22Rv1 (cell line): ENCODE data around the gene SOX2.

ENCODE experiments used
- H3K27ac ChIP-seq: fragments of 450-650 bp; 2 replicates; pipeline ENCODE4 v1.5.1; 2017
- ZFX ChIP-seq: fragments of 450-650 bp; IDR thresholded peaks from 2 replicates; pipeline ENCODE4 v1.6.1; 2017; ENCODE audit warnings: antibody characterized with exemption, borderline replicate concordance
- TF ChIP-seq, protein P1 (sequence below): fragments of 450-650 bp; IDR thresholded peaks from 2 replicates; pipeline ENCODE4 v1.5.1; 2017; ENCODE audit warnings: mild to moderate bottlenecking

The SOX2 gene

DNA sequence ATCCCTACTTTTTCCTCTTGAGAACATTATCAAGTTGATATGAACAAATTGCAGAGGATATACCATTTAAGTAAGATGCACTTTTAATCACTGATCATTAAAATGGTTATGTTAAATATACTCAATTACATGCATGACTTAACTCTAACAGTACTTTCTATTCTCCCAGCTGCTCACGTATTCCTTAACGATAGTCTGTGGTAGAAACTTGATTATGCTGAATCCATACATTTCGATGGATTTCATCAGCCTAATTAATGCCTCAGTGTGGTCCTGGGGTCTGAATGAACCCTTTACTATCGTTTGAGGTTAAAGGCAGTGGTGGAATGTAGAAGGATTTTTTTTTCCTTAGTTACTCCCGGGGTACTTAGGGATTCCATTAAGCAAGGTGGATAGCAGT is 18.6 kb downstream of the SOX2 start:
- TF ChIP-seq ZFX: no peak
- TF ChIP-seq, protein P1, sequence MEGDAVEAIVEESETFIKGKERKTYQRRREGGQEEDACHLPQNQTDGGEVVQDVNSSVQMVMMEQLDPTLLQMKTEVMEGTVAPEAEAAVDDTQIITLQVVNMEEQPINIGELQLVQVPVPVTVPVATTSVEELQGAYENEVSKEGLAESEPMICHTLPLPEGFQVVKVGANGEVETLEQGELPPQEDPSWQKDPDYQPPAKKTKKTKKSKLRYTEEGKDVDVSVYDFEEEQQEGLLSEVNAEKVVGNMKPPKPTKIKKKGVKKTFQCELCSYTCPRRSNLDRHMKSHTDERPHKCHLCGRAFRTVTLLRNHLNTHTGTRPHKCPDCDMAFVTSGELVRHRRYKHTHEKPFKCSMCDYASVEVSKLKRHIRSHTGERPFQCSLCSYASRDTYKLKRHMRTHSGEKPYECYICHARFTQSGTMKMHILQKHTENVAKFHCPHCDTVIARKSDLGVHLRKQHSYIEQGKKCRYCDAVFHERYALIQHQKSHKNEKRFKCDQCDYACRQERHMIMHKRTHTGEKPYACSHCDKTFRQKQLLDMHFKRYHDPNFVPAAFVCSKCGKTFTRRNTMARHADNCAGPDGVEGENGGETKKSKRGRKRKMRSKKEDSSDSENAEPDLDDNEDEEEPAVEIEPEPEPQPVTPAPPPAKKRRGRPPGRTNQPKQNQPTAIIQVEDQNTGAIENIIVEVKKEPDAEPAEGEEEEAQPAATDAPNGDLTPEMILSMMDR: no peak
- no peak overlapping the region for H3K27ac ChIP-seq

DNA sequence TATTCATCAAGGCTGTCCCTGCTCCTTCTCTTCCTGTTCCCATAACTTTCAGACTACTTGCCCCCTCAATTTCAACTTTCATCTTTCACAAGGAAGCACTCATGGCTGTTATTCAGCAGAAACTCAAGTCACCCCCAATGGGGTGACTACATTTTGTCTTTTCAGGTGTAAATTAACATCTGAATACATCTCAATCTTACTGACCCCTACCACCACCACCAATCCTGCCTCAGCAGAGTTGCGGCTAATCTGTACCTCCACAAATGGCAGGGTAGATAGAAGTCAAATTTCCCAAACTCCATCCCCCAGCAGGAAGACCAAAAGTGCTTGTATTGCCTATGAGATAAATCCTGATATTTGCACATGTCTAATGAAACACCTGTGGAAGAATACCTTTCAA is 19.2 kb downstream of the SOX2 start:
- H3K27ac ChIP-seq: no peak overlapping the region
- TF ChIP-seq, protein P1: no peak
- no peak for TF ChIP-seq ZFX

DNA sequence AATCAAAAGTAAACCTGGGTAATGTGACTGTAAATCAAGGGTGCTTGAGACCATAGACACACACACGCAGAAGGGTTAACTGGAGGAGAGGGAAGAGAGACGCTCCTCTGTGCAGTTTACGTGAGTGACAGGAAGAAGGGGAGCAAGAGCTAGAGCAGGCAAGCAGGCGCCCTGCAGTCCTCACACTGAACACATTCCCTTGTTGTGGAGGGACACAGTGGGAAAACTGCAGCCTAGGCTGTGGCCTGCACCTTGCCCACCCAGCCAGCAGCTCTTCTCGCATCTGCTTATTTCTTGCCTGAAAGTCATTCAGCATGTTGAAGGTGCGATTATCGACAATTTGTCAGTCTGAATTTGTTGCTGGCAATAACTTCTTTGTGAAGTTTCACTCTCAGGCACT is 24.2 kb downstream of the SOX2 start:
- no peak overlapping the region for H3K27ac ChIP-seq
- TF ChIP-seq, protein P1: no peak
- no peak for TF ChIP-seq ZFX

DNA sequence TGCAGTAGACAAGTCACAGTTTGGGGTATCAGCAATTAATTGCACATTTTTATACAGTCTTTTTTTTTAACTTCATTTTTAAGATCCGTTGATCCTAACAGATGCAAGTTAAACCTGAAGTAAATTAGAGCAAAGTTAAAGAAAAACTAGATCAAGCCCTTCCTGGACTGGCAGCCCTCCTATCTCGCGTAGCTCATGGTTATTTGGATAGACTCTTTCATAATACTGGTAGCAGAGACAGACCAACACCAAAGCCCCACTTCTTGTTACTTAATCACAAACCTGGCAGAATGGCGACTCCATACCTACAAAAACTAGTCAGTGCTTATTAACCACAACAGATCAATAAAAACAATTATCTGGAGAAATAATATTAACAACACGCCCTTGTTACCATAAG is 26.8 kb downstream of the SOX2 start:
- H3K27ac ChIP-seq: no peak overlapping the region
- TF ChIP-seq, protein P1: no peak
- TF ChIP-seq ZFX: no peak

DNA sequence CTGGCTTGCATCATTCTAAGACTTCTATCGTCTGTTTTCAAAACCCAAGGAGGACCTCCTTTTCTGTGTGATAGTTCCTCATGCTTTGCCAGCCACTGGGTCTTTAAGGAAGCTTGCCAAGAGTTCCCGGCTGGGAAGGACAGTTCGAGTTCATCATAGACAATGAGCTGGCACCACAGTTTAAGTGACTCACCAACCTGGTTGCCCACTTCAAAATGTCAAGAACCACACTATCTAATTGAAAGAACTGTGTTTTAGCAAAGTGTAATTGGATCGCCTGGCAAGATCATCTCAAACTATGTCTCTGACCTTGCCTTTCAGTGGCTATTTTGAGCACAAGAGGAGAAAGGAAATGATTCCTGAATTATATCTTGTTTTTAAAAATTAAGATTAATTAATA is 27.9 kb downstream of the SOX2 start:
- H3K27ac ChIP-seq: no peak overlapping the region
- TF ChIP-seq, protein P1: no peak
- no peak for TF ChIP-seq ZFX

DNA sequence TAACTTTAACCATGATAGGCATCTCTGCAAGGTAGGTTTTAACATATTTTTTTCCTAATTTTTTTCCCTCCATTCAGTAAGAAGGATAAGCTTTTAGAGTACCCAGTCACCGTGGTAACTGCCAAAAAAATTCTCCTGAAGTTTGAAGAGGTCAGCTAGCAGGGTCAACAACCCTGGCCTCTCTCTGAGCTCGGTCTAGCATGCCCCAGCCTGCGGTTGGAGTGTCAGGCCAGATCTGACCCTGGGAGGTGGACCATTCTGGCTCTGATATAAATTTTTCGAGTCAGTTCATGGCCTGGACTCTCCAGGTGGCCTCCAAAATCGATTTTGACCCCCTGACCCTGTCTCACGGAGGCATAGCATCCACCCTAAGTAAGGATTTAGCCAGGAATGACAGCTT is 29.7 kb downstream of the SOX2 start:
- TF ChIP-seq ZFX: no peak
- TF ChIP-seq, protein P1: no peak
- no peak overlapping the region for H3K27ac ChIP-seq

DNA sequence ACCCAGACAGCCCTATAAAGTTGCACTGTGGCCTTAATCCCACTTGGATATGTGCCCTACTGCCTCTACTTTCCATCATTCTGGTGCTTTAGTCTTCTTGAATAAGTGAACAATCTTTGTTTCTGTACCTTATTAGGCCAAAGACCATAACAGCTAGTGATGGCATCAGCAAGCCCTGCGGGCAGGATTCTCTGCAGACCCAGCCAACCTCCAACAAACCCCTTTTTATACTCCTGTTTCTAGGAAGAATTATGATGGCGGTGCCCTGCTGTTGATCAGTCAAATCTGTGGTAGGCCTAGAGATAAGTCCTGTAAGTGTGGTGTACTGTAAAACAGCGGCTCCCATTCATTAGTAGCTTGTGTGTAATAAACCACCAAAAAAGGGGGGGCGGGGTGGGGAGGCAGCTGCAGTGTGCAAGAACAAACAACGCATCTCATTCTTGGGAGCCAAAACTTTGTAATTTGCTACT is 40.5 kb downstream of the SOX2 start:
- H3K27ac ChIP-seq: no peak overlapping the region
- no peak for TF ChIP-seq ZFX
- TF ChIP-seq, protein P1: no peak
